GM12864 (cell line): ENCODE data around the gene LENG1.

Experiments
- DNase-seq: peaks from one replicate; pipeline ENCODE4 v3.0.0-alpha.2; 2011; ENCODE audit warnings: low read depth
- H3K4me3 ChIP-seq: 2 replicates; pipeline ENCODE4 v1.5.1; 2011; ENCODE audit warnings: mild to moderate bottlenecking, low read depth, low read length, control low read depth
- TF ChIP-seq, protein P1 (sequence below): IDR thresholded peaks from 2 replicates; pipeline ENCODE4 v1.5.1; 2011; ENCODE audit warnings: low read depth, mild to moderate bottlenecking, moderate library complexity, low read length, control low read depth, inconsistent platforms; ENCODE audit errors: missing control alignments

LENG1 gene

DNA sequence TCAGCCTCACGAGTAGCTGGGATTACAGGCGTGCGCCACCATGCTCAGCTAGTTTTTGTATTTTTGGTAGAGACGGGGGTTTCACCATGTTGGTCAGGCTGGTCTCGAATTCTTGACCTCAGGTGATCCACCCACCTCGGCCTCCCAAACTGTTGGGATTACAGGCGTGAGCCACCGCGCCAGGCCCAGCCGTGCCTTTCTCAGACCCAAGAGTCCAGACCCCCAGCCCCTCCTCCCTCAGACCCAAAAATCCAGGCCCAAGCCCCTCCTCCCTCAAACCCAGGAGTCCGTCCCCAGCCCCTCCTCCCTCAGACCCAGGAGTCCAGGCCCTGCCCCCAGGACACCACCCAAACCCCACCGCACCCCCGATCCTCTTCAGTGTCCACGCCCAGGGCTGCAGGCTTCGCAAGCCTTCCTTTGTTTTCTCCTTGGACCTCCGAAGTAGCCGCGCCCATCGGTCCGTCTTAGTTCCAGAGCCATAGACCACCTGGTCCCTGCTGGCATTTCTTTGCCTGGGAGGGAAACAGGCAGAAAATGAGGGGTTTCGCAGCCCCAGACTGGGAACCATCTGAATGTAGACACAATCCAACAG, 9.7 kb upstream of the LENG1 start:
- no peak for DNase-seq
- TF ChIP-seq, protein P1, sequence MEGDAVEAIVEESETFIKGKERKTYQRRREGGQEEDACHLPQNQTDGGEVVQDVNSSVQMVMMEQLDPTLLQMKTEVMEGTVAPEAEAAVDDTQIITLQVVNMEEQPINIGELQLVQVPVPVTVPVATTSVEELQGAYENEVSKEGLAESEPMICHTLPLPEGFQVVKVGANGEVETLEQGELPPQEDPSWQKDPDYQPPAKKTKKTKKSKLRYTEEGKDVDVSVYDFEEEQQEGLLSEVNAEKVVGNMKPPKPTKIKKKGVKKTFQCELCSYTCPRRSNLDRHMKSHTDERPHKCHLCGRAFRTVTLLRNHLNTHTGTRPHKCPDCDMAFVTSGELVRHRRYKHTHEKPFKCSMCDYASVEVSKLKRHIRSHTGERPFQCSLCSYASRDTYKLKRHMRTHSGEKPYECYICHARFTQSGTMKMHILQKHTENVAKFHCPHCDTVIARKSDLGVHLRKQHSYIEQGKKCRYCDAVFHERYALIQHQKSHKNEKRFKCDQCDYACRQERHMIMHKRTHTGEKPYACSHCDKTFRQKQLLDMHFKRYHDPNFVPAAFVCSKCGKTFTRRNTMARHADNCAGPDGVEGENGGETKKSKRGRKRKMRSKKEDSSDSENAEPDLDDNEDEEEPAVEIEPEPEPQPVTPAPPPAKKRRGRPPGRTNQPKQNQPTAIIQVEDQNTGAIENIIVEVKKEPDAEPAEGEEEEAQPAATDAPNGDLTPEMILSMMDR, result no peak

DNA sequence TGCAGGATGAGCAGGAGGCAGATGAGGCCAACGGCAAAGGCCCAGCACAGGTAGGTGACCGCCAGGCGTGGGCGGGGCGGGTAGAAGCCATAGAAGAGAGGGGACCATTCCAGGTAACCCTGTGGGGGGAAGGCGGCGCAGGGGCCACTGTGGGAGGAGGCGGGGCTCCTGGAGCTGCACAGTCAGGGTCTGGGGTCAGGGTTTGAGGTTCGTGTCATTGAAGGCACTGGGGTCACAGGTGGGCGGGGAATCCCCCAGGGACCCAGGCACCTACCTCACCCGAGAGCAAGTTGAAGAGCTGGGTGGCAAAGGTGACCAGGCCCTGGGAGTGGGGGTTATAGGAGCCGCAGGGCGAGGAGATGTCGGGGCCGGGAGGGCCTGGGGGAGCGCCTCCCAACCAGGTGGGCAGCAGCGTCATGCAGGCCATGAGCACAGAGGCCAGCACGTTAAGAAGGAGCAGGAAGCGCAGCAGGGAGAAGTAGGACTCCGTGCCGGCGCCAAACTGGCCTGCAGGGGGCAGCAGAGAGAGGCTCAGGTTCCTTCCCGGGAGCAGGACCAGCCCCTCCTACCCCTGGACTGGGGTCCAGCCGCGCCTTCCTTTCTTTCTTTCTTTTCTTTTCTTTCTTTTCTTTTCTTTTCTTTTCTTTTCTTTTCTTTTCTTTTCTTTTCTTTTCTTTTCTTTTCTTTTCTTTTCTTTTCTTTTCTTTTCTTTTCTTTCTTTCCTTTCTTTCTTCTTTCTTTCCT, 8.8 kb upstream of the LENG1 start:
- DNase-seq, result peak; percentile 26
- TF ChIP-seq, protein P1, result peak; percentile 92
- H3K4me3 ChIP-seq, result no peak overlapping the region

More for the DNA sequence above, 9.7 kb upstream of the LENG1 start:
- no peak overlapping the region for H3K4me3 ChIP-seq

DNA sequence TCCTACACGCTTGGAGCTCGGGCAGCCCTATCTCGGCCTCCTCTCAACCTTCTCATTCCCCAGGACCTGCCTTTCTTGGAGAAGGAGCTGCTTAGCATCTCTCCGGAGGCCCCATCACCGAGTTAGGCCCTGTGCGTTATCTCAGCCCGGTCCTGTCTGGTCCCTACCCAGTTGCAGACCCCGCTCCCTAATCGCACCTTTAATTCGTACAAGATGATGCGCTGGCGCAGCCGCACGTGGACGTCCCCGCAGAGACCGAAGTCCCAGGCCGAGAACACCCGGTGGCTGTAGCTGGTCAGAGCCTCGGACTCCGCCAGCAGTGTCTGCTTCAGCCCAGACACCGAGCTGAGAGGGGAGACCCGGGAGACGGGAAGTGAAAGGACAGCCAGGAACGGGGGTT, 5.7 kb upstream of the LENG1 start:
- H3K4me3 ChIP-seq, result no peak overlapping the region
- TF ChIP-seq, protein P1, result no peak
- no peak for DNase-seq

DNA sequence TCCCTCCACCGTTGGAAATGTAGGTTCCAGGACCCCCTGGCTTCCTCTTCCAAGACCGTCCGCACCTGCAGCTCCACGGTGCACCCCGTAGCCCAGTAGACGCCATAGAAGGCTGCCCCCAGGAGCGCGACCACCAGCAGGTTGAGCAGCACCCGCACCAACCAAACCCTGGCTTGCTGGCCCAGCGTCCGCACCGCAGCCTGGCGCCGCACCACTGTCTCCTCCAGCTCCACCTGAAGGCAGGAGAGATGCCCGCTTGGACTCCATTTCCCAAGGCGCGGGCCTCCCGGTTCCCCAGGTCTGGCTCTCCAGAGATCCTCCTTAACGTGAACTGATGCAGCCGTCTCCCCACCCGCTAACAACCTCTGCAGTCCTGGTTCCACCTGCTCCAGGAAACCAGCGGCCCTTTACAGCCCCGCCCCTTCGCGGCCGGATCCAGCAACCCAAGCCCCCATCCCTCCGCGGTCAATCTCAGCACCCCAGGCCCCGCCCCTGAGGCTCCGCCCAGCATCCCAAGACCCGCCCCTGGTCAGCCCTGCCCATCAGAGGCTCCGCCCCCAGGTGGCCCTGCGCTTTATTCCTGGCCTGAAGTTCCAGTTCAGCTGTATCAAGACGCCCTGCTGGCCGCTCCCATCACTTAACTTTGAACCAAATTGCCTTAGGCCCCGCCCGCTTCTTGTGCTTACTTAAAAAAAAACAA, 5.0 kb upstream of the LENG1 start:
- no peak overlapping the region for H3K4me3 ChIP-seq
- DNase-seq, result no peak
- TF ChIP-seq, protein P1, result no peak

DNA sequence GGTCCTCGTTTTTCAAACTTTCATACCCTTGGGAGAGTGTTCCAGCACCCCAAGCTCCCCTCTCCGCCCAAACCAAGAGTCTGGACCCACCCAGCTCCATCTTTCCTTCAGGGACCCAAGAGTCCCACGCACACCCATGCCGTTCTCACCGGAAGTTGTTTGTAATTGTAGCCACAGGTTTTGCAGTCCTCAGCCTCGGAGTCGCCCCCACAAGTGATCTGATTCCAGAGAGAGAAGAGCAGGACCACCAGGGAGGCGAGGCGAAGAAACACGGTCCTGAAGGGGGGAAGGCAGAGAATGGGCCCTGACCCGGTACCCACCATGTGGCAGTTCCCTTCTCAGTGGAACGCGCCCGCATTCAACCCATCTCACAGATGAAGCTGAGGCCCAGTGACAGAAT, 3.4 kb upstream of the LENG1 start:
- H3K4me3 ChIP-seq, result no peak overlapping the region
- no peak for DNase-seq
- TF ChIP-seq, protein P1, result no peak

DNA sequence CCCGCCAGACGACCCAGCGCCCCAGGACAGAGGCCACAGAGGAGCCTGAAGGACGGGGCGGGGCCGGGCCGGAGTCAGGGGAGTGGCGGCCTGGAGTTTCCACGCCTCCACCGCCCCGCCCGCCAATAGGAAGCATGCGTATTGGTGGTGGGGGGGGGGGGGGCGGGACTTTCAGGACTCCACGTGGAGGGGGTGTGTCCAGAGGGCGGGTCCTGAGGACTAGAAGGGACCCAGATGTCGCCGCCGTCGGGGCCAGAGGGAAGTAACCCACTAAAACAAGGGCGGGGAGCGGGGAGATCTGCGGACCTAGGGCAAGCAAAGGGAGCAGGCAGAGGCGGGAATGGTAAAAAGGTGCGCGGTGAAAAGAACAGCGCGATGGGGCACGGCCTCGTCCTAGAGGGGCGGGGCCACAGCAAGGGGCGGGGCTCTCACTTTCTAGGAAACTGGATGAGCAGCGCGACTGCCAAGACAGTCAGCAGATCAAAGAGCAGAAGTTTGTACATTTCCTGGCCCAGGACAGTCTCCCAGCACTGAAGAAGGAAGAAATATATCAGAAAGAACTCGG, 2.8 kb upstream of the LENG1 start:
- H3K4me3 ChIP-seq, result peak overlapping the region; percentile 47; the same call in 1 of the 2 replicates
- TF ChIP-seq, protein P1, result no peak
- peak; percentile 29 for DNase-seq
